Medulla oblongata (tissue), 1 donor: ENCODE data around the gene HSPA1L.

Experiments
- DNase-seq: peaks from one replicate; pipeline ENCODE4 v3.0.0-alpha.2; 2015; ENCODE audit errors: extremely low spot score

Gene HSPA1L

GRCh38 chr6:31782126-31782855, 32.8 kb downstream of the HSPA1L start:
- DNase-seq = no peak

- DNase-seq = no peak
Observed at GRCh38 chr6:31781244-31782125, 33.6 kb downstream of the HSPA1L start.

GRCh38 chr6:31780507-31781243, 34.4 kb downstream of the HSPA1L start:
- DNase-seq = no peak

GRCh38 chr6:31779908-31780307, 35.2 kb downstream of the HSPA1L start:
- DNase-seq = no peak

- no peak for DNase-seq
Observed at GRCh38 chr6:31778999-31779885, 35.8 kb downstream of the HSPA1L start.

- no peak for DNase-seq
Observed at GRCh38 chr6:31778193-31778592, 36.9 kb downstream of the HSPA1L start.

GRCh38 chr6:31777667-31778050, 37.4 kb downstream of the HSPA1L start:
- no peak for DNase-seq

DNA sequence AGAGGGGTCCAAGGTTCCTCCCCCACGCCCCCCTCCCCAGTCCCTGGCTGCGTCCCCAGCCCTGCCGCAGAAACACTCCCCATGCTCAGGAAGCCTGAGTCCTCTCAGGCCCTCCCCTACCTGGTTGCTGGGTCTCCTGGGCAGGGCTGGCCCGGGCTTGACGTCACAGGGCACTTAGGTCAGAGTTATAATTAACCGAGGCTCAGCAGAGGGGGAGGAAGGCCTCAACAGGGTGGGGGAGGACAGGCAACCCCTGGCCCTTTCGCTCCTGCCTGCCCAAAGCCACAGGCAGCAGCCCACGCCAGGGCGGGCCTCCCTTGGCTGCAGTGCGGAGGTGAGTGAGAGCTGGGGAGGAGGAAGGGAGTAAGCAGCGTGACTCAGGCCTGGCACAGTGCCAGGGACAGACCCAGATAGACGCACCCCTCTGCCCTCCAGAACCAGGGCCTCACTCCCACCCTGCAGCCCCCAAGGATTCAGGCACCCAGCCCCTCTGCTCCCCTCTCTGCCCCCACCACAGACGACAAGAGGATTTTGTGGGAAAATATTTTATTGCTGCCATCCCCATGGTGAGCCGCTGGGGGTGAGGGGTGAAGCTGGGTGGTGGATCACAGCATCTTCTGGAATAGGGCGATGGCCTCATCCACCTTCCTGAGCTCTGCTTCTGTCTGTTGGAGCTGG, 38.0 kb downstream of the HSPA1L start, which contains the start of gene VWA7:
TSS of gene VWA7 (minus strand) at position 340 of the 678 bp plus-strand sequence. CDS start 549 bp downstream, outside the sequence.
- DNase-seq = no peak

- DNase-seq = no peak
Observed at GRCh38 chr6:31776485-31776988, 38.5 kb downstream of the HSPA1L start.

DNA sequence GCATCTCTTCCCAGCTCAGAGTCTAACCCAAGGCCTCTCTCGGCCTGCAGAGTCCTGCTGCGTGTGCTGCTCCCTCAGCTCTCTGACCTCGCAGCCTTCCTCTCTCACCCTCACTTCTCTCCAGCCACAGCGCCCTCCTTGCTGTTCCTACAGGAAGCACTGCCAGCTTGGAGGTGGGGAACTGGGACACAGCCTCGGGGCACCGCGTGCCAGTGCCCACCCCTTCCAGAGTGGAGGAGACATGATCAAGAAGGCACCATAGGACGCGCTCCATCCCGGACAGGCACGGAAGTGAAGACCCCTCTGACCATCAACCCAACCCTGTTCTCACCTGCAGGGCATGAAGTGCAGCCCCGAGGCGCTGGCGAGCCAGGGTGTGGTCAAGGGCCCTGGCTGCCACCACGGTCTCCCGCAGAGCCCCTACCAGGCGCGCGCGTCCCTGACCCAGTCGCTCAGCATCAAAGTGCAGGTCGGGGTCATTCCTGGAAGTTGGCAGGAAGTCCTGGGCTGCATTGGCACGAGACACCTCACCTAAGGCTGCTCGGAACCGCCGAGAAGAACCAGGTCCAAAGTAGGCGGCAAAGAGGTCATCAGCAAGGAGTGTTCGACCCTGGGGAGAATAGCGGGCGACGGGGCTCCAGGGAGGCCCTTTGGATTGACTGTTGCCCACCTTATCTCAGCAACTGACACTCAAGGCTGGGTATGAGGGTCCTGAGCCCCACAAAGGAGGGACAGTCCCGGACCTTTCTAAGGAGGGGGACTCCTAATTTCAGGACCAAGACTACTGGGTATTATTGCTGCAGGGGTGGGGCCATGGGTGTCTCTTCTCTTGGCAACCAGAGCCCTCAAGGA, 39.2 kb downstream of the HSPA1L start:
- no peak for DNase-seq

DNA sequence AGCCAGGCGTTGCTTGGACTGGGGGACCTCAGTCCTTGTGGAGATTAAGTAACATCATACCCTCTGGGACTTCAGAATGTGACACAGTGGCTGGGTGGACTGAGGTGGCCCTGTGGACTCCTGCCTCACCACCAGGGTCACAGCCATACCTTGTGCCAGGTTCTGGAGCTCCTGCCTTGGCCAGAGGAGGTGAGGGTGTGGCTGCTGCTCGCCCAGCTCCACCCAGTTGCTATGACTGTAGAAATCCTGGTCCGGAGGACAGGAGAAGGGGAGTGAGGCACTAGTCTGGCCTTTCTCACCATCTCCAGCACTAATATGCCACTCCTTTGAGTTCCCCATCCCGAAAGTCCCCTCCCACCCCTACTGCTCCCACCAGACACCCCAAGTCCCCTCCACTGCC, 39.9 kb downstream of the HSPA1L start:
- DNase-seq = no peak

GRCh38 chr6:31771992-31772358, 43.1 kb downstream of the HSPA1L start:
- no peak for DNase-seq

DNA sequence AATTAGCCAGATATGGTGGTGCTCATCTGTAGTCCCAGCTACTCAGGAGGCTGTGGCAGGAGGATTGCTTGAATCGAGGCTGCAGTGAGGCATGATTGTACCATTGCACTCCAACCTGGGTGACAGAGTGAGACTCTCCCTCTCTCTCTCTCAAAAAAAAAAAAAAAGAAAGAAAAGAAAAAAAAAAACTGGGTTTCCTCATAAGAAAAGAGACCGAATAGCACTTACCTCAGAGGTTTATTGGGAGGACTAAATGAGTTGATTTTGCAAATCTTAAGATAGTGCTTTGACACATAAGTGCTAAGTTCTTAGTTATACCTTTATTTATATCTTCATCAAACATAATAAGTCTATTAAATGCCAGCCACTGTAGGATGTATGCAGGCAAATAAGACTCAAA, 44.2 kb downstream of the HSPA1L start:
- no peak for DNase-seq

DNA sequence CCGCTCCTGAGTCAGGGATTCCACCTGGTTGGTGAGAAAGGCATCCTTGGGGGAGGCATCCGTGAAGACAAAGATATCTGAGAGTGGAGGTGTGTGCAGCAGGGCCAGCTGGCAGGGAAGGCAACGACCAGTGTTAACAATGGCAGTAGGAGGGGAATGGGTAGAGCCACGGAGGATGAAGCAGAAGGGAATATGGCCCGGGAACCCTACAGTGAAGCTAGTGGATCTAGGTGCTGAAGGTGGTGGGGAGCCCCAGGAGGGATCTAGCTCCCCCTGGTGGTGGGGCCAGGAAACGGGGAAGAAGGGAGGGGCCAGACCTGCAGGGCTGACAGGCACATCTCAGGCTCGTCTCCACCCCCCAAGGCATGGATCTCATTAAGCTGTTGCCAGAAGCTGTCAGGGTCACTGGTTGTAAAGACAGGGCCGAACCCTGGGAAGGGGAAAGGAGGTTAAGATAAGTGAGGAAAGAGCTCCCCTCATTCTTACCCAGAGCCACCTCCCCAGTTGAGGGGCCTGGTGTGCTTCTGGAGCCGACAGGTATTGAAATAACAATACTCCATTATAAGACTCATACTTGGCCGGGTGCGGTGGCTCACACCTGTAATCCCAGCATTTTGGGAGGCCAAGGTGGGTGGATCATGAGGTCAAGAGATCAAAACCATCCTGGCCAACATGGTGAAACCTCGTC, 45.3 kb downstream of the HSPA1L start:
- DNase-seq = peak; percentile 40

DNA sequence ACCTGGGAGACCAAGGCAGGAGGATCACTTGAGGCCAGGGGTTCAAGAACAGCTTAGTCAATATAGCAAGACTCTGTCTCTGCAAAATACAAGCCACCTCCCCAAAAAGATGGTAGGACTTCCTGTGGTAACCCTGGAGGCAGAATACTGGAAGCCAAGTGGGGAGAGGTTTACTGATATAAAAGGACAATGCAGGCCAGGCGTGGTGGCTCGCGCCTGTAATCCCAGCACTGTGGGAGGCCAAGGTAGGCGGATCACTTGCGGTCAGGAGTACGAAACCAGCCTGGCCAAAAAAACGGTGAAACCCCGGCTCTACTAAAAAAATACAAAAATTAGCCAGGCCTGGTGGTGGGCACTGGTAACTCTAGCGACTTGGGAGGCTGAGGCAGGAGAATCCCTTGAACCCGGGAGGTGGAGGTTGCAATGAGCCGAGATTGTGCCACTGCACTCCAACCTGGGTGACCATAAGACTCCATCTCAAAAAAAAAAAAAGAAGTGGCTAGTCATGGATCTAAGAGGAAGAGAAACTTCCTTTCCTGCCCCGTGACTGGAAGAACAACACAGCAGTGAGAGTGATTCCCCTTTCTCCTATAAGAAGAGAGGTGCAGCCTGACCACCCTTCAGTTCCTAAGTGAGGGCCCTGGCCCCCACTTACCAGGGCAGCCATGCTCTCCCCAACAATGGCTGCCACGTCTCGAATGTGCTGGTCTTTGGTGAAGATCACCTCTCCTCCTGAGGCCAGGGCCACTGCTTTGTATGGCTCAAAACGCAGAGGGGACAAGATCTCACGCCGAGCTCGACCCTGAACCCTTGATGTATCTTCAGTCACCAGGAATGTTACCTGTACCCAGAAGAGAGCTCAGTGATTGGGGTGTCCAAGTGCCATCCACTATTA, 46.5 kb downstream of the HSPA1L start:
- DNase-seq = peak; percentile 59

- DNase-seq = no peak
Observed at GRCh38 chr6:31767096-31767645, 47.9 kb downstream of the HSPA1L start.
